SIG-M5 treated with dmso at 0.1 percent for 504 hours (cell line): ENCODE data around the gene LLGL2.
"Not testable (repeated sequence)": the region's sequence is repeated elsewhere in the genome, so short reads cannot be mapped to it uniquely, and the experiment has no call there.

Experiments
- DNase-seq: peaks from one replicate; lab custom pipeline; 2025; ENCODE audit not compliant: unreplicated experiment; lab: John Stamatoyannopoulos, UW

Gene LLGL2, protein sequence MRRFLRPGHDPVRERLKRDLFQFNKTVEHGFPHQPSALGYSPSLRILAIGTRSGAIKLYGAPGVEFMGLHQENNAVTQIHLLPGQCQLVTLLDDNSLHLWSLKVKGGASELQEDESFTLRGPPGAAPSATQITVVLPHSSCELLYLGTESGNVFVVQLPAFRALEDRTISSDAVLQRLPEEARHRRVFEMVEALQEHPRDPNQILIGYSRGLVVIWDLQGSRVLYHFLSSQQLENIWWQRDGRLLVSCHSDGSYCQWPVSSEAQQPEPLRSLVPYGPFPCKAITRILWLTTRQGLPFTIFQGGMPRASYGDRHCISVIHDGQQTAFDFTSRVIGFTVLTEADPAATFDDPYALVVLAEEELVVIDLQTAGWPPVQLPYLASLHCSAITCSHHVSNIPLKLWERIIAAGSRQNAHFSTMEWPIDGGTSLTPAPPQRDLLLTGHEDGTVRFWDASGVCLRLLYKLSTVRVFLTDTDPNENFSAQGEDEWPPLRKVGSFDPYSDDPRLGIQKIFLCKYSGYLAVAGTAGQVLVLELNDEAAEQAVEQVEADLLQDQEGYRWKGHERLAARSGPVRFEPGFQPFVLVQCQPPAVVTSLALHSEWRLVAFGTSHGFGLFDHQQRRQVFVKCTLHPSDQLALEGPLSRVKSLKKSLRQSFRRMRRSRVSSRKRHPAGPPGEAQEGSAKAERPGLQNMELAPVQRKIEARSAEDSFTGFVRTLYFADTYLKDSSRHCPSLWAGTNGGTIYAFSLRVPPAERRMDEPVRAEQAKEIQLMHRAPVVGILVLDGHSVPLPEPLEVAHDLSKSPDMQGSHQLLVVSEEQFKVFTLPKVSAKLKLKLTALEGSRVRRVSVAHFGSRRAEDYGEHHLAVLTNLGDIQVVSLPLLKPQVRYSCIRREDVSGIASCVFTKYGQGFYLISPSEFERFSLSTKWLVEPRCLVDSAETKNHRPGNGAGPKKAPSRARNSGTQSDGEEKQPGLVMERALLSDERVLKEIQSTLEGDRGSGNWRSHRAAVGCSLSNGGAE

DNA sequence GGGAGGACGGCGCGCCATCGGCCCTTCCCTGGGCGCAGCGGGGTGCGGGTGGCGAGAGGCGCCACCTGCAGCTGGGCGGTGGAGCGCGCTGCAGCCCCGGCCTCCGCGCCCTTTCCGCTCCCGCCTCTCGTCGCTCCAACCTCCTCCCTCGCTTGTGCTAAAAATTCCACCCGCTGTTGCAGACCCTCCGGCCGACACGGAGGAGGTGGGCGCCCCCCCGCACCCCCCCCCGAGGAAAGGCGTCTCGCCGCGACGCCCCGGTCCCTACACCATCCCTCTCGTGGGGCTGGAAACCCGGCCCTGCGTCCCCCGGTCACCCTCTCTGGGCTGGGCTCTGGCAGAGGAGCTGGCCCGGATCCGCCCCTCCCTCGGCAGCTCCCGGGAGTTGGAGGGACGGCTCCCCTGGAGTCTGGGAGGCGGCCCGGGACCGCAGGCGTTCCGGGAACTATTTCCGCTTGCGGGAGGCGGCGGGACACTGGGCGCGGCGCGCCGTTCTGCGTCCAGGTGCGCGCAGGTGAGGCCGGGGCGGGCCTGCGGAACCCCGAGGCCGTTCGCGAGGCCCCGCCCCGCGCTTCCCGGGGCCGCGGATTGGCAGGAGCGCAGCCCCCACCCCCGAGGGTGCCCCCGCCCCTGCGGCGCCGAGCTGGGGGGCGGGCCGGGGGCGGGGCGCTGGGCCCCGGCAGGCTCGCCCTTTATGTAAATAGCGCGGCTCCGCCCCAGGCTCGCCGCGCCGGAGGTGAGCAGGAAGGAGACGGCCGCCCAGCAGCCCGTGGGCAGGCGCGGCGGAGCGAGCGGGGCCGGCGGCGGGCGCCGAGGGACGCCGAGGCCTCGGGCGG is at the start of gene LLGL2:
Gene LLGL2 (plus strand): TSS at position 728 of the 836 bp plus-strand sequence. CDS start 17,730 bp downstream, outside the sequence.
- DNase-seq, result peak; percentile 90

DNA sequence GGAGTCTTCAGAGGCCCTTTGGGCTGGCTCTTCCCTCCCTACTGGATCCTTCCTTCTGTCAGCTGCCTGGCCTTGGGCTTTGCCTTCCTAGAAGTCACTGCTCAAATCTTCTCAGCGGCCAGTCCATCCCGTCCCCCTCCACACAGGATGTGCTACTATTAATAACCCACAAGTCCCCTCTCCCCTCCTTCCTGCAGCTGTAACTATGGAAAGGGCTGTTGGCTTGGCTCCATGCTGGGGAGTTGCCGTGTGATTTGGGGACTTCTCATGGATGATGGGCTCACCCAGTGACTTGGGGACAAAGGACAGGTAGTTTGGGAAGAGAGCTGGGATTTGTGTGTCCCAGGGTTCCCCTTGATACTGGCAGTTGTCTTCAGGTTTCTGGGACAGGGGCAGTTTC is 49.6 kb upstream of the LLGL2 start:
- no peak for DNase-seq

DNA sequence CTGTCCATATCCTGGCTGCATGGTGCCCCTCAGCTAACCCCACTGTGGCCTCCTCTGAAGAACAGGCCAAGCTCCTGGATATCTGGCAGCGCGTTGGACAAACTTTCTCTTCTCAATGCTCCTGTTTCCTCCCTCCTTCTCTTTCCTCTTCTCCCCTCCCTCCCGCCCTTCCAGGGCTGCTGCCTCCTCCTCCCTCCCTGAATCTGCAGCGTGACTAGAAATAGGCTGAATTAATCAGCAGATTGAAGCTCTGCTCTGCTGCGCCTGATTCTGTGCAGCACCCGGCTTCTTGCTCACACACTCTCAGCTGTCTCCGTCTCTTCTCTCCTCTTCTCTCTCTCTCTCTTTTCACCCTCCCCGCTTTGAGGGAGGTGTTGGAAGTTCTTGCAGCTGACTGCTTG is 49.2 kb upstream of the LLGL2 start:
- no peak for DNase-seq

DNA sequence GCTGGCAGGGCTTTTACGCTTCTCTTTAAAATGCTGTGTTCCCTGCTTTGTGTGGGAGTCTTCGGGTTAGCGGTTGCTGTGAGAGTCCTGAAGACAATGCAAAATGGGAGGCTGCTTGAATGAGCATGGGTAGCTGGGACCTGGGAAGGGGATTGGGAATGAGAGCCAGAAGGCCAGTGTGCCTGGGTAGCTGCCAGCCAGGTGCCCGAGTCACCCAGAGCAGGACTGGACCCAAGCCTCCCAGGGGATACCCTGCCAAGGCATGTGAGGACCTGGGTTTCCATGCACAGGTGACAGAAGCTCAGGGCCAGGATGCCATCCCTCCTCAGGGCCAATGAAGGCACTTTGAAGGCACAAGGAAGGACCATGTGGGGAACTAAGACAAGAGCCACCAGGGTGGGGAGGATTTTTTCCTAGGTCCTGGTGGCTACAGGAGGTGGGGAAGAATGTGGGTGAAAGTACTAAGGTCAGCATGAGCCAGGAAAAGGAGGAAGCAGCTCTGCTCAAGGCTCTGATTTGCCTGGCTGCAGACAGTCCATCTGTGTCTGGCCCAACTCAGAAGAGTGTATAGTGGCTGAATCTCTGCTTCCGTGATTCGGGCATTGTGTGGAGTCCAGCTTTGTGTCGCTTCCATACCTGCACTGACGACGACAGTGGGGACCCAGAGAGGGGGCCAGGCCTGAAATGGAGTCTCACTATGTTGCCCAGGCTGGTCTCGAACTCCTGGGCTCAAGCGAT is 48.6 kb upstream of the LLGL2 start:
- no peak for DNase-seq

DNA sequence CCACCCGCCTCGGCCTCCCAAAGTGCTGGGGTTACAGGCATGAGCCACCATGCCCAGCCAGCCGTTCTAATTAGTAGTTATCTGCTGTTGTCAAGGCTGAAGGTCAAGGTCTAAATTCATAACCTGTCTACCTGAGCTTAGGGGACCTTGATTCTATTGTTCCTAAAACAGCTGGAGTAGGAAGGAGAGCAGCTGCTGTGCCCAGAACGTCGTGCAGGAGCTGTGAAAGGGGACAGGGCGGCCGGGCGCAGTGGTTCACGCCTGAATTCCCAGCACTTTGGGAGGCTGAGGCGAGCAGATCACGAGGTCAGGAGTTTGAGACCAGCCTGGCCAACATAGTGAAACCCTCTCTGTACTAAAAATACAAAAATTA is 48.0 kb upstream of the LLGL2 start:
- not testable (repeated sequence) for DNase-seq

DNA sequence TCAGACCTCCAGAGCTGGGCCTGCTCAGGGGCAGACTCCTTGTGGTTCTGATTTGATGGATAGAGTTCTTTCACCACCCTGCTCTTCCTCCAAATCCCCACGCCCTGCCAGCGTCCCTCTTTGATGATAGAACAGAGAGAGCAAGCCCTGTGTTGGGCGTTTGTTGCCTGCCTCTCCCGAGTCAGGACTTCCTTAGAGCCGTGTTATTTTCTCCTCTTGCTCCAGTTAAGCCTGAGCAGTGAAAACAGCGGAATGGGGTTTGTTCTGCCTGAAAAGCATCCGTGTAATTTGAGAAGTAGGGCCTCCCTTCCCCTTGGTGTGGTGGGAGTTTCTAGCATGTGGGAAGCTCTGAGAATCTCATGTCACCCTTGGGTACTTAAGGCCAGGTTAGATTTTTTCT is 47.0 kb upstream of the LLGL2 start:
- DNase-seq, result no peak

DNA sequence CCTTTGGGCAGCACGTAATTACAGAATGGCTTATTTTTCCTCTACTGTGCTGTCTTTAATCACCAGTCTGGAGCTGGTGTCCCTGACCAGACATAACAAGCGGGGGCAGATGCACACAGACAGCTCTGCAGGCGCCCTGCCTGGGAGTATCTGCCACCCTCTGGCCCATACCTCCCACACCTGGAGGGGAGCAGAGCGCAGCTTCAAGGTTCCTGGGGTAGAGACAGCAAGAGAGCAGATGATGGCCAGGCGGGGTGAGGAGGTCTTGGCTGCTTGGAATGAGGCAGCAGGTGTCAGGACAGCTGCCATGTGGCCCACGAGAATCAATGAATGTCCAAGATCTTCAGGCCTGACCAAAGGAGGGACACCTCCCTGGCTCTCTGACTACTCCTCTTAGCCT is 45.2 kb upstream of the LLGL2 start:
- DNase-seq, result no peak

DNA sequence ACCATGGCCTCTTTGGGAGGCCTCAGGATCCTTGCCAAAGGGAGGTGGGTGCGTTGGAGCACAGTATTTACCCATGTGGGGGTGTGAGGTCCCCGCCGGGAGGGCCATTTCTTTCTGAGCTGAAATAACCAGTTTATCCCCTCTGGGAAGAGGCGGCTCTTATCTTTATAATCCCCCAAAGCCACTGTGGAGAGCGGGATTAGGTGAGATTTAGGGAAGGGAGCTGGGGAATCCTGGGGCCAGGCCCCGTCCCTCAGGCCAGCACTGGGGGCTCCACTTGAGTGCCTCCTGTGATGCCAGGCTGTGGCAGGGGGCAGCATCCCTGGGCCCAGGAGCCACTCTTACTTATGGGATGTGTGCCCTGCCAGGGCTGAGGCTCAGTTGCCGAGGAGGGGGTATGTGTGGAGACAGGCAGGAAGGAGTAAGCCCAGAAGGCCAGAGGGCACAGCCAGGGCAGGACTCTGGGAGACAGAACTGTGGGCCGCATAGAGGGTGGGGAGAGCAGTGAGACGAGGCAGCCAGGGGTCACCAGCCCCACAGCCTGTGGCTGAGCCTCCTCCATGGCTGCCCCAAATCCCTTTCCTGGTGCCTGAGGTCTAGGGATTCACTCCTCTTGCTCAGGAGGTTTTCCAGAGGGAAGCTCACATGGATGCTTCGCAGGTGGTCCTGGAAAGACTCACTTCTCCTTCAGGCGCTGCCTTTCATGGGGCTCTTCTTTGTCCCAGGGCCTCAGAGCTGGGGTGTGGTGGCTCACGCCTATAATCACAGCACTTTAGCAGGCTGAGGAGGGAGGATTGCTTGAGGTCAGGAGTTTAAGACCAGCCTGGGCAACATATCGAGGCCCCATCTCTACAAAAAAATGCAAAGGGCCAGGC is 44.1 kb upstream of the LLGL2 start:
- no peak for DNase-seq

DNA sequence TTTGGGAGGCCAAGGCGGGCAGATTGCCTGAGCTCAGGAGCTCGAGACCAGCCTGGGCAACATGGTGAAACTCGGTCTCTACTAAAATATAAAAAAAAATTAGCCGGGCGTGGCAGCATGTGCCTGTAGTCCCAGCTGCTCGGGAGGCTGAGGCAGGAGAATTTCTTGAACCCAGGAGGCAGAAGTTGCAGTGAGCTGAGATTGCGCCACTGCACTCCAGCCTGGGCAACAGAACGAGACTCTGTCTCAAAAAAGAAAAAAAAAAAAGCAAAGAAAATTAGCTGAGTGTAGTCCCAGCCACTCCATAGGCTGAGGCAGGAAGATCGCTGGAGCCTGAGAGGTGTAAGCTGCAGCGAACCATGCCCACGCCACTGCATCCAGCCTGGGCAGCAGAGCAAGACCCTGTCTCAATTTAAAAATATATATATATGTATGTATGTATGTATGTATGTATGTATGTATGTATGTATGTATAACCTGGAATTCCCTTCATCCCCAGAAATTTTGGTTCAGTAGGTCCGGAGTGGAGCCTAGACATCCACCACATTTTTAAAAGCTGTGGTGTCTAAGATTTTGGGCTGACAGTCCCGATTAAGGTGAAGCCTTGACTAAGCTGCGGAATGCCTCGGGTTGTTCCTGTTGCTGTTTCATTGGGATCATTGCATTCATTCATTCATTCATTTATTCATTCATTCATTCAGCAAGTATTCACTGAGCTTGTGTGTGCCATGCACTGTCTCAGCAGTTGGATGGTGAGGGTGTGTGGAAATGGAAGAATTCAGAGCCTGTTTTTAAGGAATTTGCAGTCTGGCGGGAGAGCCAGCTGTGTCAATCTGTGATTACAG is 43.2 kb upstream of the LLGL2 start:
- DNase-seq, result no peak

DNA sequence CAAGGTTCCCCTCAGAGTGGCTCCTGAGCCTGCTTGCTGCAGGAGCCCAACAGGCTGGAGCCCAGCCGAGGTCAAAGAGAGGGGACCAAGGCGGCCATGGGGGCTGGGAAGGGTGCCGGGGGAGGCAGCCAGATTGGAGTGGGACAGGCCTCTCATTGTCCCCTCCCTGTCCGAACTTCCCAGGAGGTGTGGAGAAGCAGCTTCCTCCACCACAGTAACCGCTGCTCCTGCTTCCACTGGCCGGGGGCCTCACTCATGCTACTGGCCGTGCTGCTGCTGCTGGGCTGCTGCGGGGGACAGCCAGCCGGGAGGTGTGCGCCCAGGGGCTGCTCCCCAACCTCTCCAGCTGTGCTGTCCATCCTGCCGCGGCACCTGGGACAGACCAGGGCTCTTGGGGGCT is 39.8 kb upstream of the LLGL2 start:
- DNase-seq, result no peak

DNA sequence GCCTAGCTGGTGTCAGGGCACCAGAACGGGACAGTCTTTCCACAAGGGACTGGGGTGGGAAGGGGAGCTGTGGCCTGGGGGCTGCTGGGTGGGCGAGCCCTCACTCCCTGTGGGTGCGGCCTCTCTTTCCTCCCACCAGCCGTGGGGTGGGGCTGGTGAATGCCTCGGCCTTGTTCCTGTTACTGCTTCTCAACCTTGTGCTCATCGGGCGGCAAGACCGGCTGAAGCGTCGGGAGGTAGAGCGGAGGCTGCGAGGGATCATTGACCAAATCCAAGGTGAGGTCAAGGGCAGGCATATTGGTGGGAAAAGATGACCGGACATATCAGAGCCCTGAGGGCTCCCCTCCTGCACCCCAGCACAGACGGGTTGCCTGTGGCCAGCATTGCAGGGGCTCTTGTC is 39.3 kb upstream of the LLGL2 start:
- no peak for DNase-seq

DNA sequence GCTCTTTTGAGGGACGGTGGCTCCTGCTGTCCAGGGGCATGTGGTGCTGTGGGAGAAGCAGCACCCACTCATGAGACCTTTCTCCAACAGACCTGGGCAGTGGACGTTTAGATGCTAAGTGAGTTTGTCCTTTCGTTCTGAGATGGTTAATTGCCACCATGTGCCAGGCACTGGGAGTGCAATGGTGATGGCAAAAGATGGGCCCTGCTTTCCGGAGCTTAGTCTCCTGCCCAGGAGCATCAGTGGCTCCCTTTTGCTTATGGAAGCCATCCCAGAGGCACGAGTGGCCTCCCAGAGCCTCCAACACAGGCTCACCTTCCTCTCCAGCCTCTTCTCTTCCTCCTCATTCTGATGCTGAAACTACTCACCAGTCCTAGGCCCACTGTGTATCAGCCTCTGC is 38.5 kb upstream of the LLGL2 start:
- no peak for DNase-seq

DNA sequence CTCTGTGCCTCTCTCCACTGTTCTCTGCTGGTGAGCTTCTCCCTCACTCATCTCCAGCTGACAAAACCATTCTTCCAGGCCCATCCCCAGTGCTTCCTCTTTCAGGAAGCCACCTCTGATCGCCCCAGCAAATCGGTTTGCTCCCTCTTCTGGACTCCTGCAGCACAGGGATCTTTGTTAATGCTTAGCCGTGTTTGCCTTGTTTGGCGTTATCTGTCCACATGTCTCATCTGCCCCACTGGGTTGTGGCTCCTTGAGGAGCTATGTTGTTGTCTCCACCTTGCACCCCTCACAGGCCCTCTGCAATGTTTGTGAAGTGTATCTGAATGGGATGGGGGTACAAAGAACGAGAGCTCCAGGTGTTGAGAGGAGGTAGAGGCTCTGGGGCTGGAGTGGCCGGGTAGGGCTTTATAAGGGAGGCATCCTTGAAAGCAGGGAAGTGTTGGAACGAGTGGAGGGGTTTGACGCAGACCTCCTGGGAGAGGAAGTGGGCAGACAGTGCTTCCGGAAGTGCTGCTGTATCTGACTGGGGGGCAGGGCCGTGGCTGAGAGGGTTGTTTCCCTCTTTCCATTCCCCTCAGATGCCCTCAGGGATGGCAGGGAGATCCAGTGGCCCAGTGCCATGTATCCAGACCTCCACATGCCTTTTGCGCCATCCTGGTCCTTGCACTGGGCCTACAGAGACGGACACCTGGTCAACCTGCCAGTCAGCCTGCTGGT is 38.0 kb upstream of the LLGL2 start:
- DNase-seq, result peak; percentile 87

DNA sequence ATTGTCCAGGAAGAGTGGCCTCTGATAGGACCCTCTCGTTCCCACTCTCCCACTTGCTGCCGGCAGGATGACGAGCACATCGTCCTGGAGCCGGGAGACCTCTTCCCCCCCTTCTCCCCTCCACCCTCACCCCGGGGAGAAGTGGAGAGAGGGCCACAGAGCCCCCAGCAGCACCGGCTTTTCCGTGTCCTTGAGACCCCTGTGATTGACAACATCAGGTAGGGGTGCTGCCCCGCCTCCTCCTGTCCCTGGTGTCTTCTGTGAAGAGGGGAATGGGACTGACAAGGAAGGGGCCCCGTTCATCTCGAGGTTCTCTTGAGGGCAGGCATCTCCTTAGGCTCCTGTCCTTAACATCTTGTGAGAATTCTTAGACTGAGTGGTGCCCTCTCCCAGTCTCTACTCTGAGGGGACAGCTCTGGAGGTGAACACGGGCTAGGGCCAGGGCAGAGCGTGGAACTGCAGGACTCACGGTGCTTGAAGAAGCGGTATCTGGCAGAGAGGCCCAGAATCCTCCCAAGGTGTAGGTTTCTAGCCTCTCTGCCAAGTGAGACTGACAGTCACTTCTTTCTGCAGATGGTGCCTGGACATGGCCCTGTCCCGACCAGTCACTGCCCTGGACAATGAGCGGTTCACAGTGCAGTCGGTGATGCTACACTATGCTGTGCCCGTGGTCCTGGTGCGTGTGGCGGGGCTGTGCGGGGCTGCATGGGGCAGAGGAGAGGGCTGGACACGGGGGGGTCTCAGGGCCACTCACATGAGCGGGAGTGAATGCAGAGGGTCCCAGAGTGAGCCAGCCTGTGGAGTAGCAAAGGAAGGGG is 36.6 kb upstream of the LLGL2 start:
- DNase-seq, result no peak

DNA sequence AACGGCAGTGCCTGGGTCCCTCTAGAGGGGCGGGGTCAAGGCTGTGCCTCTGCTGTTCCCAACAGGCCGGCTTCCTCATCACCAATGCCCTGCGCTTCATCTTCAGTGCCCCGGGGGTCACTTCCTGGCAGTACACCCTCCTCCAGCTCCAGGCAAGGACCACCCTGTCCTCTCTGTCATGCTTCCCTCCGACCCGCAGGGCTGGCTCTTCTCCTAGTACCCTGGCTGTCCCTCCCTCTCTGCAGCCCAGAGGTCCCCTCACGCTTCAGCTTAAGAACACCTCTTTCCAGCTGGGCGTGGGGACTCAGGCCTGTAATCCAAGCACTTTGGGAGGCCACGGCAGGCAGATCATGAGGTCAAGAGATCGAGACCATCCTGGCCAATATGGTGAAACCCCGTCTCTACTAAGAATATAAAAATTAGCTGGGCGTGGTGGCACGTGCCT is 36.0 kb upstream of the LLGL2 start:
- no peak for DNase-seq

DNA sequence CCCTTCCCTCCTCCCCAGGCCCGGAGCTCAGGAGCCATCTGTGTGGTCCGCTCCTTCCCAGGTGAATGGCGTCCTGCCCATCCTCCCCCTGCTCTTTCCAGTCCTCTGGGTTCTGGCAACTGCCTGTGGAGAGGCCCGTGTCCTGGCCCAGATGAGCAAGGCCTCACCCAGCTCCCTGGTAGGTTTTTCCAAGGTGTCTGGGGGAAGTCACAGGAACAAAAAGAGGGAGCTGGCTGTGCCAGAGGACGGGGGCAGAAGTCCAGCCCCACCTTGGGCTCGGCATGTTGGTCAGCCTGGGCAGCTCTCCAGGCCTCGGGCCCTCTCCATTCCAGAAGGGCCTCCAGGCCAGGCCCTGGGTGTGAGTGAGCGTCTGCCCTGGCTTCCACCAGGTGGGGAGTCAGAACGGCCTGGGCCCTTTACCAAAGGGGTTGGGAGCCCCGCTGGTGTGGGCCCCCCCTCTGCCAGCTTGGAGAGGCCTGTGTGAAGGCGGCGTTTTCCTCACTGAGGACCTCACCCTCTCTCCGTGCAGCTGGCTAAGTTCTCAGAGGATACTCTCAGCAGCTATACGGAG is 35.2 kb upstream of the LLGL2 start:
- DNase-seq, result no peak
